GM18498 (cell line): ENCODE measurements around the gene ATPAF1.

Source experiments
- ATAC-seq: cut with Tn5 transposase; IDR thresholded peaks from one replicate; pipeline ENCODE4 v1.9.1; 2021; ENCODE audit warnings: mild to moderate bottlenecking, moderate library complexity; ENCODE audit not compliant: unreplicated experiment

Gene ATPAF1

DNA sequence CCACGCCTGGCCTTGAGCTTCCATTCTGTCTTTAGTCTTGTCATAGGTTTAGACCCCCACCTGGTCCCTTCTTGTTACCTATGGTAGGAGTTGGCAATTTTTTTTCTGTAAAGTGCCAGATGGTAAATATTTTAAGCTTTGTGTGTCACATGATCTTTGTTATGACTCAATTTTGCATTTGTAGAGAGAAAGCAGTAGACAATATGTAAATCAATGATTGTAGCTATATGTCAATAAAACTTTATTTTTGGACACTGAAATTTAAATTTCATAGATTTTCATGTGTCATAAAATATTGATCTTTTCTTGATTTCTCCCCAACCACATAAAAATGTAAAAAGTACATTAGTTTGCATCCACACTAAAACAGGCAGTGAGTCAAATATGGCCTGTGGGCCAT, 72.1 kb downstream of the ATPAF1 start:
- ATAC-seq: no peak

DNA sequence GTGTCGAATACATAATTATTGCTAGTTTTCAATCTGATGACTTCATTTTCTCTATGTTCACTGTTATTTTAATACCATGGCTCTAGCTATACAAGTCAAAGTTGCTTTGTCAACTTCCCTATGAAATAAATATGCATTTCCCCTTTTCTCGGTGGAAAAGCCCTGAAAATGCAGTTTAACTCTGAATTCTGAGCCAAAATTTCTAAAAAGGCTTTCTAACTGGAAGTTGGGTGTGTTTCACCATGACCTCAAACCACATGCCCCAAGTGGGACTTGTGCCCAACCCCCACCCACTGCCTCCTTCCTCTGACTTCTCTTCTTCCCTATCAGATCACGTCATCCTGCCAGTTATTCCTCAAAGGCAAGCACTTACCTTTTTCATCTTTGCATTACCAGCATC, 73.0 kb downstream of the ATPAF1 start:
- ATAC-seq: no peak

DNA sequence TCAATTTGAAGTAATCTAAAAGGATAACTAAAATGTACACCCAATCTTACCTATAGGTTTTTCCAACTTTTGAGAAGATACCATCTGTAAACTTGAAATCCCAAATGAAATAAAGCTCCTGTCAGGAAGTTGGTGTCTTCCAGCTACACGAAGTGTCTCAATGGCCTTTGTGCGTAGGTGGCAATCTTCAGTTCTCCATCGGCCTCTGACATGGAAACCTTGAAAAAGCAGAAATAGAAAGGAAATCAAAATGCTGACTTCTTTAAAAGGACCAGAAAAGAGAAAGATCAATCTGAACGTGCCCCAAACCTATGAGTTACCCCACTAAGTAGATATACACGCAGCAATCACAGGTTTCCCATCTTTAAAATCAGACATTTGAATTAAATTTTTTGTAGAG, 74.1 kb downstream of the ATPAF1 start:
- no peak for ATAC-seq

DNA sequence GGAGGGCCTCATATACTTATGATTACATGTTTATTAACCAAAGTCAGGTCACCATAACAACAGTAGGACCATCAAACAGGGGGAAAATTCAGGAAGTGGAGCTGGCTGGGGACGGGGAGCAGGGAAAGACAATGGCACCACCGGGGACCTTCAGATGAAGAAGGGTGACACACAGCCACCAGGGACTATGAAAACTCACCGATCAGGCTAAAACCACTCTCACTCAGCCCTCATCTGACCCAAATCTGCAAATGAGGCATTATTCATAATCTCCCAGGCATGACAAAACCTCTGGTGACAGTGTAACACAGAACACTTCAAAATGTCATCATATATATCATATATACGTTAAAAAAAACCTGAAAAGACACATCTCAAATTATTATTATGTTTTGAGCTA, 75.3 kb downstream of the ATPAF1 start:
- ATAC-seq: no peak

DNA sequence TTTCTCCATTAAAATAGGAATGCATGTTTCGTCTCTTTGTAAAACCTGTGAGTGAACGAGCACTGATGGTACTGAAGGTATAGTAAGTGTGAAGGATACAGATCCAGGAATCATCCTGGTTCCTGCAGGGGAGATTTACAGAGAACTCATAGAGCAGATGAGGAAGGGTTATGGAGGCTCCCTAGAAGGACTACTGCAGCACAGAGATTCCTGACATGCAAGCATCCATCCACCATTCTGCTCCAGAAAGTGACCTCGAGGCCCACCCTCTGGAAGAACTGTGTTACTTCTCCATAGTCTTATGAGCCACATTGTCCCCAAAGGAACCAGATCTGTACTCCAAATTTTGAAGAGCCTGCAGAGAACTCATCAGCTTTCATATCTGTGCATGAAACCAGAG, 78.6 kb downstream of the ATPAF1 start:
- ATAC-seq: no peak

DNA sequence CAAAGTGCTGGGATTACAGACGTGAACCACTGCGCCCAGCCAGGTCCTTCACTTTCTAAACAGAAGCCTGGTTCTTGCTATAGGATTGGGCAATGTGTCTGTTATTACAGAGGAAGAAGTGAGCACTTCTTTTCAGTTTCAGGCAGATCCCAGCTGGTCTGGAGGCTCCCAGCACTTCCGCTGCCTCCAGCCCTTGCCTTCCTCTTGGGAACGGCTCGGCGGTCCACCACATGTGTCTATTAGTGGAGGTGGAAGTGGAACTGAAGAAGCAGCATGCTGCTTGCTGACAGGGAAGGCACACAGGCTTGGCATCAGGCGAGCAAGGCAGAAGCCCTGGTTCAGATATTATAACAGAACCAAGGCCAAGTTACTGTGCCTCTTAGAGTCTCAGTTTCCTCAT, 81.1 kb downstream of the ATPAF1 start:
- ATAC-seq: no peak

DNA sequence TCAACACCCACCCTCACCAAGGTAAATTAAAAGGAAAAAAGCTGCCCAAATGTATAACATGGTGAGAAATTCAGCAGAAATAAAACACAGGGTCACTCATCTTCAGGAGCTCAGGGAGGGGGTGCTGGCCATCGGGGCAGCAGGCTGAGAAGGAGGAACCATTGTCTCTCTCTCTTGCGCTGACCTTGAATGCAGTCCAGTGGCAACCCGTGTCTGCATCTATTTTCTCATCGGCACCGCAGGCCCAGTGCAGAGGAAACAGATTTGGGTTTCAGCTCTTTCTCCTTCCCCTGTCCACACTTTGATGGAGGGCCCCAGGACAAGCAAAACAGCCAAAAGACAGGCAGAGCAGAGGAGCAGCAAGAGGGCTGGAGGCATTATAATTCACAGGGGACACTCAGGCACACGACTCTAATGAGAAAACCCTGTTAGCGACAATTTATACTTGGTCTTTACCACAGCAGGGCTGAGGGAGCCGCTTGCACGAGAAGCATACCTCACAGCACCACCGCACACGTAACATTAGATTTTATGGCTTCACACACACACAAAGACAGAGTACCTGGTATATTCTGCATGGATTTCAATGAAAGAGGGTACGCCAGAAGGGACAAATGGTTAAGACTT, 82.7 kb downstream of the ATPAF1 start:
- no peak for ATAC-seq

DNA sequence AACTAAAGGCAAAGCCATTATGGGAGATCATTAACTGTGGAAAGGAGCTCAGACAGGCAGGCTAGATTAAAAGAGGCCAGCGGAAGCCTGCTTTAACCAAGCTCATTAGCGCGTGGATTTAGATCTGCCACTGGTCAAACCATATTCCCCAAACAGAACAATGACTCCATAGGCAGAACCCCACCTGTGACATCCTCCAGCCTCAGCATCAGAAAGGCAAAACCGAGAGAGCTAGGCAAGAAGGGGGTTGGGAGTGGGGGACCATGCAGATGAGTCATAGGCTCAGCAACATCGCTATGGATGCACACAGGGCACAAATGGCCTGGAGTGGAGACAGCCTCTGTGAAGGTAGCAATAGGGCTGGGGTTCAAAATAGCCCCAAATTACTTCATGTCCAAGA, 84.7 kb downstream of the ATPAF1 start:
- ATAC-seq: no peak

DNA sequence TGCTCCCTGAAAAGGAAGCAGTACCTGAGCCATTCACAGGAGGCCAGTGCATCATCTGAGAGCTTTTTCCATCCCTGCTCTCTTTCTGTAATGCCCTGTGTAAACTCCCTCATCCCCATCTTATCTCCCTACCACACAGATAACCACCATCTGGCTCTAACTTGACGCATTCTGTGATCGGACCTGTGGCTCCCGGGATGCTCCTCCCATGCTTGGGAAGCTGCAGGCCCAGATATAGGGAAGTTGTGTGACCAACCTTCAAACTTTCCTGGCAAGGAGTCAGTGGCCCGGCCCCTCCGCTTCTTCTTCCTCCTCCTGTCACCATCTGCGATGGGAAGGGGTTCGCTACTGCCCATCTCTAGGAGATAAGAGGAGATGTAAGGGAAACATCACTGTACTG, 85.2 kb downstream of the ATPAF1 start:
- no peak for ATAC-seq
